ENCODE results near the gene TTC28. TPM values are rescaled to one million over a fixed set of nuclear protein-coding genes. Genes with fewer than 3 reads are reported as not detected.

The TTC28 gene
- total RNA-seq, 1 donor, result 55.8 TPM

- peak; percentile 63 for TF ChIP-seq CTCF (IDR thresholded peaks at IDR 0.05; ENCODE audit: insufficient read depth, low read length)
- peak; percentile 78 for DNase-seq (ENCODE audit: low read depth)
- H3K4me3 ChIP-seq (ENCODE audit: low read depth, low read length), result no peak overlapping the region
These were observed 567.0 kb downstream of the TTC28 start for GRCh38 chr22:28112548-28113043.

GRCh38 chr22:28112190-28112544 is 567.5 kb downstream of the TTC28 start:
- no peak for TF ChIP-seq CTCF (IDR thresholded peaks at IDR 0.05; ENCODE audit: insufficient read depth, low read length)
- no peak for DNase-seq (ENCODE audit: low read depth)
- H3K4me3 ChIP-seq (ENCODE audit: low read depth, low read length), result no peak overlapping the region

DNA sequence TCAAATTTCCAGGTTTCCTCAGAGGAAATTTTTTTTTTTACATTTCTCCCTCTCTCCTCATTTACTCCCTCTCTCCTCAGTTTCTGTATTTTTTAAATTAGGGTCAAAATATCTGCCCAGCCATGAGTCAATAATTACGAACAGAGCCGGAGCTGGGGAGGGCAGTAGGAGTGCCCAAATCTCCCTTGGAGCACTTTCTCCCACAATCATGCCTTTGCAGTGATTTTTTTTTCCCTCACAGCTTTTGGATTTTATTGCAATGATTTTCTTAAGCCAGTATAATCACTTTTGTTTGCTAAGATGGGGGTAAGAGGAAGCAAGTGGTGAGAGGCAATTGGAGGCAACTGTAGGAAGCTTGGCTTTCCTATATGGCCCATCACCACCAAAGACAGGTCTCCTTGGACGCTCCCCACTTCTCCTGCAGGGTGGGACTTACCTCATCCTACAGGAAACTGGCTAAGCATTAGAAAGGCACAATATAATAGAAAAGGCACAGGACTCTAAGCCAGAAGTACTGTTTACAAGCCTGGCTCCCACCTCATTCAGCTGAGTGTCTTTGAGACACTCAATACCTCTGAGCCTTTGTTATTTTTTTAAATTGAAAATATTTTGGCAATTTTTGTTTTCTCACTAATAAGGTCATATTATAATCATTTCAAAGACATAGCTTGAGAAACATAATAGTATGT is 568.0 kb downstream of the TTC28 start:
- peak; percentile 54 for DNase-seq (ENCODE audit: low read depth)
- no peak for TF ChIP-seq CTCF (IDR thresholded peaks at IDR 0.05; ENCODE audit: insufficient read depth, low read length)
- no peak overlapping the region for H3K4me3 ChIP-seq (ENCODE audit: low read depth, low read length)

DNA sequence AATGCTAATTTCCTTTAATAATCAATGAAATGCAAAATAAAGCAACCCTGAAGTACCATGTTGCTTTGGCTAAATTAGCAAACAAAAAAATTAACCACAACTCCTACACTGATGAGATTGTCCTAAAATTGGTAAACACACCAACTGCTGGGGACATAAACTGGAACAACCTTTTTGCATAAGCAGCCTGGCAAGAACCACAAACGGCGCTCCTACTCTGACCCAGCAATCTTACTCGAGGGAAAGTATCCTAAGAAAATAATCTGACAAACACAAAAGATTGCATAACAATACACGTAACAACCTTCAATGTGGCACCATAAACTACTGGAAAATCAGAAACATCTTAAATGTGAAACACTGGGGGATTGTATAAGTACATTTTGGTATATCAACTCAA is 570.8 kb downstream of the TTC28 start:
- H3K4me3 ChIP-seq (ENCODE audit: low read depth, low read length), result no peak overlapping the region
- DNase-seq (ENCODE audit: low read depth), result peak; percentile 15
- TF ChIP-seq CTCF (IDR thresholded peaks at IDR 0.05; ENCODE audit: insufficient read depth, low read length), result no peak

- H3K4me3 ChIP-seq (ENCODE audit: low read depth, low read length), result no peak overlapping the region
- no peak for TF ChIP-seq CTCF (IDR thresholded peaks at IDR 0.05; ENCODE audit: insufficient read depth, low read length)
- no peak for DNase-seq (ENCODE audit: low read depth)
These were observed 573.0 kb downstream of the TTC28 start for GRCh38 chr22:28106617-28107016.

DNA sequence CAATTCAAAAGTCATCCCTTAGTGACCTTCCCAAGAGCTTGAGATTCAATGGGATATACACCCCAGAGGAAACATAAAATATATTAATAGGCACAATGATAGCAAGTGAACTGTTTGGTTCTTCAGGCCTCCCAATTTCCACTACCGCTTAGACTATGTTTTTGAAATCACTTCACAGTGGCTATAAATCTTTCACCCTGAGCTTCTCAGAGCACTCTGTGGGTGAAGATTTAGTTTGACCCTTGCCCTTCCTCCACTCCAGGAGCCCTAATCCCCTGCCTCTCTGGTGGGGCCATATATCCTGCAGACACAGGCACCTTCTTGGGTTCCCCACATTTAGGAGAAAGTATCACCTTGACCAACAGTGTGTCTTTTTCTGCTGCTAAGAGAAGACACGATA is 573.7 kb downstream of the TTC28 start:
- no peak for DNase-seq (ENCODE audit: low read depth)
- TF ChIP-seq CTCF (IDR thresholded peaks at IDR 0.05; ENCODE audit: insufficient read depth, low read length), result no peak
- no peak overlapping the region for H3K4me3 ChIP-seq (ENCODE audit: low read depth, low read length)

GRCh38 chr22:28105413-28105812 is 574.2 kb downstream of the TTC28 start:
- no peak overlapping the region for H3K4me3 ChIP-seq (ENCODE audit: low read depth, low read length)
- no peak for TF ChIP-seq CTCF (IDR thresholded peaks at IDR 0.05; ENCODE audit: insufficient read depth, low read length)
- DNase-seq (ENCODE audit: low read depth), result peak; percentile 14

All from fibroblast of the aortic adventitia (primary cell).